ENCODE measurements around the gene ARL8A. TPM values are rescaled to one million over a fixed set of nuclear protein-coding genes. Genes with fewer than 3 reads are reported as not detected.

ARL8A gene
- total RNA-seq, 4 donors from 2014 or later, result 28.2 to 53.5 (median 49.8) TPM

GRCh38 chr1:202162418-202163280 is 18.1 kb upstream of the ARL8A start:
- intact Hi-C loops (cut with DNase I; ENCODE audit: low total_unique reads) (no loop called here), in situ Hi-C loops (cut with MboI; ENCODE audit: low sequenced_read_pairs in 4 of 4) (no loop called here)
- ATAC-seq (no peak), DNase-seq (no peak)
- no peaks in the 10 kb centered on the region for H3K36me3 ChIP-seq
- no peaks in the 10 kb centered on the region for H3K9me3 ChIP-seq
- H3K27me3 ChIP-seq, result no peaks in the 10 kb centered on the region
- TF ChIP-seq POLR2A (IDR thresholded peaks at IDR 0.05), result no peak
- TF ChIP-seq CTCF (IDR thresholded peaks at IDR 0.05 in 4 of 5, conservative IDR thresholded peaks at IDR 0.05 in 1 of 5), result no peak
- no peaks in the 10 kb centered on the region for H3K4me1 ChIP-seq
- H3K27ac ChIP-seq, result no peak overlapping the region
- H3K4me3 ChIP-seq, result no peak overlapping the region

GRCh38 chr1:202162047-202162417 is 17.5 kb upstream of the ARL8A start:
- intact Hi-C loops (cut with DNase I; ENCODE audit: low total_unique reads), result no loop called here
- H3K36me3 ChIP-seq, result no peaks in the 10 kb centered on the region
- no peak overlapping the region for H3K4me3 ChIP-seq
- TF ChIP-seq POLR2A (IDR thresholded peaks at IDR 0.05) (no peak), CTCF (IDR thresholded peaks at IDR 0.05 in 4 of 5, conservative IDR thresholded peaks at IDR 0.05 in 1 of 5) (no peak)
- no peaks in the 10 kb centered on the region for H3K4me1 ChIP-seq
- DNase-seq, result no peak
- in situ Hi-C loops (cut with MboI; ENCODE audit: low sequenced_read_pairs in 4 of 4), result no loop called here
- no peaks in the 10 kb centered on the region for H3K27me3 ChIP-seq
- no peaks in the 10 kb centered on the region for H3K9me3 ChIP-seq
- ATAC-seq, result no peak
- H3K27ac ChIP-seq, result no peak overlapping the region

- no peak overlapping the region for H3K4me3 ChIP-seq
- intact Hi-C loops (cut with DNase I; ENCODE audit: low total_unique reads), result no loop called here
- no peaks in the 10 kb centered on the region for H3K9me3 ChIP-seq
- H3K4me1 ChIP-seq, result no peaks in the 10 kb centered on the region
- DNase-seq, result no peak
- H3K27ac ChIP-seq, result no peak overlapping the region
- no peaks in the 10 kb centered on the region for H3K27me3 ChIP-seq
- ATAC-seq, result no peak
- TF ChIP-seq POLR2A (IDR thresholded peaks at IDR 0.05) (no peak), CTCF (IDR thresholded peaks at IDR 0.05 in 4 of 5, conservative IDR thresholded peaks at IDR 0.05 in 1 of 5) (no peak)
- in situ Hi-C loops (cut with MboI; ENCODE audit: low sequenced_read_pairs in 4 of 4), result no loop called here
- no peaks in the 10 kb centered on the region for H3K36me3 ChIP-seq
Measured at GRCh38 chr1:202161151-202162046, 16.9 kb upstream of the ARL8A start.

- intact Hi-C loops (cut with DNase I; ENCODE audit: low total_unique reads), result no loop called here
- no peak for ATAC-seq
- H3K27me3 ChIP-seq, result no peaks in the 10 kb centered on the region
- no peak within 1 kb of the TSS for H3K4me3 ChIP-seq
- H3K9me3 ChIP-seq, result no peaks in the 10 kb centered on the region
- H3K27ac ChIP-seq, result peak within 1 kb of the TSS in 1 of 4 donors; percentile 36
- DNase-seq, result no peak
- no peaks in the 10 kb centered on the region for H3K4me1 ChIP-seq
- in situ Hi-C loops (cut with MboI; ENCODE audit: low sequenced_read_pairs in 4 of 4), result no loop called here
- H3K36me3 ChIP-seq, result no peaks in the 10 kb centered on the region
- TF ChIP-seq POLR2A (IDR thresholded peaks at IDR 0.05), result no peak
- no peak for TF ChIP-seq CTCF (IDR thresholded peaks at IDR 0.05 in 4 of 5, conservative IDR thresholded peaks at IDR 0.05 in 1 of 5)
Measured at GRCh38 chr1:202160377-202160940, 15.9 kb upstream of the ARL8A start, which contains the start of gene PTPN7. Gene PTPN7, minus strand, starts transcription at chr1:202160602. Its CDS starts 1,200 bp downstream, at chr1:202159402.

Data from gastrocnemius medialis (tissue), 4 donors.